Prostate gland (tissue), 2 donors: ENCODE measurements around the gene NEK4. TPM values are rescaled to one million over a fixed set of nuclear protein-coding genes. Genes with fewer than 3 reads are reported as not detected.
A peak's percentile ranks its signal among the peaks of the same experiment; 100 is the strongest.

Experiments
- DNase-seq: peaks from one replicate; pipeline ENCODE4 v3.0.0-alpha.2; 2019; ENCODE audit warnings: low spot score
- H3K27ac ChIP-seq, 2 donors: fragments of 200-600 bp; sonication (generic); 2 replicates each; pipeline ENCODE4 v1.5.1; 2017 to 2019
- H3K27me3 ChIP-seq: fragments of 200-600 bp; sonication (generic); replicated peaks from 2 replicates; pipeline ENCODE4 v1.5.1; 2019; ENCODE audit not compliant: insufficient read depth
- H3K36me3 ChIP-seq, 2 donors: fragments of 200-600 bp; sonication (generic); 1 replicate in 1 of 2; 2 replicates in 1 of 2; pipeline versions ENCODE4 v1.5.1 to v1.8.1; 2017 to 2019
- H3K4me1 ChIP-seq: fragments of 200-600 bp; sonication (generic); replicated peaks from 2 replicates; pipeline ENCODE4 v1.5.1; 2019
- H3K4me3 ChIP-seq, 2 donors: fragments of 200-600 bp; sonication (generic); 2 replicates each; pipeline ENCODE4 v1.5.1; 2017 to 2019
- H3K9me3 ChIP-seq: fragments of 200-600 bp; sonication (generic); 2 replicates; pipeline ENCODE4 v1.5.1; 2017
- POLR2A ChIP-seq: fragments of 450-650 bp; IDR thresholded peaks from one replicate; pipeline ENCODE4 v1.6.1; 2016; ENCODE audit warnings: antibody characterized with exemption, mild to moderate bottlenecking
- POLR2AphosphoS5 ChIP-seq: sonication (generic); formaldehyde crosslinking; IDR thresholded peaks from one replicate; pipeline ENCODE4 v1.6.1; 2017; ENCODE audit warnings: antibody characterized with exemption
- WGBS: methylation state at CpG from one replicate; pipeline ENCODE4 v1.1.5; 2018; 5-methylcytosine and 5-hydroxymethylcytosine counted together
- intact Hi-C: fragments of 100-400 bp; cut with DNase I; formaldehyde crosslinking; loops from one replicate; pipeline ENCODE4 v1.14.2; 2022
- total RNA-seq, 2 donors: library from RNA; depleted of rRNA; stranded (reverse); fragments of >200 nt; gene quantifications; one replicate each; pipeline ENCODE4 v1.1.0, GENCODE V29; 2016
- TF ChIP-seq, protein P1 (sequence below), 4 experiments: fragments of 200-600 bp in 2 of 4; fragments of 450-650 bp in 2 of 4; sonication (generic) in 2 of 4; IDR thresholded peaks; 1 replicate in 3 of 4; 2 replicates in 1 of 4; pipeline ENCODE4 v1.5.1; 2016 to 2019; ENCODE audit warnings: antibody characterized with exemption in 4 of 4, mild to moderate bottlenecking in 2 of 4, moderate library complexity in 2 of 4

NEK4 gene
- total RNA-seq, 2 donors from 2014 or later = 24.5 to 49.9 TPM

DNA sequence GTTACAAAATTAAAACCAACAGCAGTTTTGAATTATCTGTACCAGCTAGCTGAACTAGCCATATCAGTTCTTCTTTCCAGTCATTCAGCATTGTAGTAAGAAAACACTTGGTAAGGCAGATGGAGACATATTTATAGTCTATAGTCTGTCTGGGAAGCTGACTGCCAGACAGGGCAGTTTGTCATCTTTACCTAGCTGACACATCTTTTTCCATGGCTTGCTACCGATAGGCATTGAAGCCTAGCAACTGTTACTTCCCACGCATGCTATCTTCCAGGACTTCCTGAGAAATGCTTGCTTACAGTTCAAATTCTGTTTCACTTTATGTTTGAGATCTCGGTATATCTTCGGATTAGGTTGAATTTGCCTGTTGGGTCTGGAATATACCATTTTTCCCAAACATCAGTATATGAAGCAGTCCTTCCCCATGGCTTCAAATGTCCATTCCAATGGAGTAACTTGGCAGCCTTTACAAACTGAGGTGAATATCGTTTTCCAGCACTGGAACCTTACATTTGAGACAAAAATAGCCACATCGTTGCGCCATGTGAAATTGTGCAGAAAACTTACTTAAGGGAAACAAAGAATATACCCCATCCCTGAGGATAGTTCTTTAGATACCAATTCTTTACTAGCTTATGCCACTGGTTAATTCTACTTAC, 76.1 kb downstream of the NEK4 start:
- DNase-seq = no peak
- H3K27me3 ChIP-seq = no peaks in the 10 kb centered on the region
- H3K27ac ChIP-seq = peak overlapping the region in 1 of 2 donors; percentile 37
- TF ChIP-seq, protein P1, sequence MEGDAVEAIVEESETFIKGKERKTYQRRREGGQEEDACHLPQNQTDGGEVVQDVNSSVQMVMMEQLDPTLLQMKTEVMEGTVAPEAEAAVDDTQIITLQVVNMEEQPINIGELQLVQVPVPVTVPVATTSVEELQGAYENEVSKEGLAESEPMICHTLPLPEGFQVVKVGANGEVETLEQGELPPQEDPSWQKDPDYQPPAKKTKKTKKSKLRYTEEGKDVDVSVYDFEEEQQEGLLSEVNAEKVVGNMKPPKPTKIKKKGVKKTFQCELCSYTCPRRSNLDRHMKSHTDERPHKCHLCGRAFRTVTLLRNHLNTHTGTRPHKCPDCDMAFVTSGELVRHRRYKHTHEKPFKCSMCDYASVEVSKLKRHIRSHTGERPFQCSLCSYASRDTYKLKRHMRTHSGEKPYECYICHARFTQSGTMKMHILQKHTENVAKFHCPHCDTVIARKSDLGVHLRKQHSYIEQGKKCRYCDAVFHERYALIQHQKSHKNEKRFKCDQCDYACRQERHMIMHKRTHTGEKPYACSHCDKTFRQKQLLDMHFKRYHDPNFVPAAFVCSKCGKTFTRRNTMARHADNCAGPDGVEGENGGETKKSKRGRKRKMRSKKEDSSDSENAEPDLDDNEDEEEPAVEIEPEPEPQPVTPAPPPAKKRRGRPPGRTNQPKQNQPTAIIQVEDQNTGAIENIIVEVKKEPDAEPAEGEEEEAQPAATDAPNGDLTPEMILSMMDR (IDR thresholded peaks at IDR 0.05) = no peak
- TF ChIP-seq POLR2AphosphoS5 (no peak), POLR2A (no peak)
- 81% methylated on average over 7 of the region's 7 CpGs for WGBS
- peaks cover 9 to 18% of the 10 kb centered on the region in 2 donors for H3K36me3 ChIP-seq
- peaks cover 3% of the 10 kb centered on the region for H3K4me1 ChIP-seq
- intact Hi-C loops = no loop called here
- no peaks in the 10 kb centered on the region for H3K9me3 ChIP-seq
- no peak overlapping the region for H3K4me3 ChIP-seq

DNA sequence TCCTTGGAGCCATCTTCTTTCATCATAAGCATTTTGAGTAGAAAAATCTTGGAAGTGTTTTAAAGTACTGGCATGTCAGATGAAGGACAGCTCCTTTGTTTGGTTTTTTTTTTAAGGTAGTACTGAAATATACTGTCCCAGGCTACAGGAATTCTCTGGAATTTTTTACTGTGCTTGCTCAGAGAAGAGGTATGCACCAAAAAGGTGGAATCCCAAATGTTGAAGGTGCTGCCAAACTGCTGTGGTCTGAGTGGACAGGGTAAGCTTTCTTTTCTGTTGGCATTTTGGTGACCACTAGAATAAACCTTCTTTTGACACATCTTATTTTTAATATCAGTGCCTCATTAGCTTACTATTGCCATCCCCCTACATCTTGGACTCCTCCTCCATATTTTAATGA, 77.7 kb downstream of the NEK4 start:
- intact Hi-C loops = no loop called here
- H3K4me3 ChIP-seq = no peak overlapping the region
- H3K27me3 ChIP-seq = no peaks in the 10 kb centered on the region
- peaks cover 12 to 29% of the 10 kb centered on the region in 2 donors for H3K36me3 ChIP-seq
- DNase-seq = no peak
- H3K4me1 ChIP-seq = peaks cover 3% of the 10 kb centered on the region
- TF ChIP-seq, protein P1 (IDR thresholded peaks at IDR 0.05) = no peak
- no peak for TF ChIP-seq POLR2AphosphoS5
- no peak for TF ChIP-seq POLR2A
- peak overlapping the region in 1 of 2 donors; percentile 8 for H3K27ac ChIP-seq
- H3K9me3 ChIP-seq = no peaks in the 10 kb centered on the region

DNA sequence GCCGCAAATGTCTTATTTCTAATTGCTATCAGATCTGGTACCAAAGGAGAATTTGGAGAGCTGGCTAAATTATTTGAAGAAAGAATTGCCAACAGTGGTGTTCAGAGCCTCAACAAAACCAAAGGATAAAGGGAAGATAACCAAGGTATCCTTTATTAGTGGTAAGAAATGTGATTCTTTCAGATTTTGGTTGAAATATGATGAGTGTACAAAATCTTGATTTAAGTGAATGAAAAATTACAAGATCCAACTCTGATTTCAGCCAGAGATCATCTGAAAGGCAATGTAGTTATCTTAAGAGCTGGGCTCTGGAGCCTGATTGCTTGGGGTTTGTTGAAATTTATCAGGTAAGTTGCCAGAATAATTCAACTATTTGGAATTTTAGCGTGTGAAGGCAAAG, 80.2 kb downstream of the NEK4 start:
- Histone ChIP-seq H3K36me3 (peaks cover 12 to 29% of the 10 kb centered on the region in 2 donors), H3K4me1 (peaks cover 3% of the 10 kb centered on the region), H3K27me3 (no peaks in the 10 kb centered on the region), H3K4me3 (no peak overlapping the region), H3K9me3 (no peaks in the 10 kb centered on the region), H3K27ac (peak overlapping the region; percentile 8 to 99)
- 93% methylated on average over 2 of the region's 2 CpGs for WGBS
- intact Hi-C loops = no loop called here
- TF ChIP-seq POLR2AphosphoS5 (no peak), POLR2A (no peak)
- TF ChIP-seq, protein P1 (IDR thresholded peaks at IDR 0.05) = no peak
- no peak for DNase-seq

DNA sequence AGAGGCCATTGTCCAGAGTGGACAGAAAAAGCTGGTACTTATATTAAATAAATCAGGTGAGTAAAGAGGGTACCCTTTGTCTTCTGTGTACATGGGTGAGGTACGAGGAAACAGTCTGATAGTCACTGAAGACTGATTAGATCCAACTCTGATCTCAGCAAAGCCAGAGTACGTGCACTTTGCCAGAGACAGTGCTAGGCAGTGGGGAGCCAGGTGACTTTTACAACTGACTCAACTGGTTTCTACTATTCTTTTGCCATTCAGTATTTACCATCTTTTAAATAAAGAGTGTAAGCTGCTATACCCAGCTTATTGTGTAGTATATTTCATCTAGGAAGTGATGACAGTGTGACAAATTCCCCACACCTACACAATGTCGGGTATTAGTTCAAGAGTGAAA, 81.6 kb downstream of the NEK4 start:
- no peaks in the 10 kb centered on the region for H3K9me3 ChIP-seq
- 56% methylated on average over 3 of the region's 3 CpGs for WGBS
- peak overlapping the region; percentile 93 to 99 for H3K27ac ChIP-seq
- peaks cover 3% of the 10 kb centered on the region for H3K4me1 ChIP-seq
- no peak for TF ChIP-seq POLR2A
- peak; percentile 85 for TF ChIP-seq POLR2AphosphoS5
- TF ChIP-seq, protein P1 (IDR thresholded peaks at IDR 0.05) = no peak
- intact Hi-C loops = loop anchor here (10.0 kb wide), 2 partner anchors 154 to 214 kb away; partner anchors contain the start of genes NT5DC2 and UQCC5
- peak; percentile 67 for DNase-seq
- peak overlapping the region in 1 of 2 donors; percentile 6 for H3K4me3 ChIP-seq
- no peaks in the 10 kb centered on the region for H3K27me3 ChIP-seq
- peaks cover 12 to 29% of the 10 kb centered on the region in 2 donors for H3K36me3 ChIP-seq

DNA sequence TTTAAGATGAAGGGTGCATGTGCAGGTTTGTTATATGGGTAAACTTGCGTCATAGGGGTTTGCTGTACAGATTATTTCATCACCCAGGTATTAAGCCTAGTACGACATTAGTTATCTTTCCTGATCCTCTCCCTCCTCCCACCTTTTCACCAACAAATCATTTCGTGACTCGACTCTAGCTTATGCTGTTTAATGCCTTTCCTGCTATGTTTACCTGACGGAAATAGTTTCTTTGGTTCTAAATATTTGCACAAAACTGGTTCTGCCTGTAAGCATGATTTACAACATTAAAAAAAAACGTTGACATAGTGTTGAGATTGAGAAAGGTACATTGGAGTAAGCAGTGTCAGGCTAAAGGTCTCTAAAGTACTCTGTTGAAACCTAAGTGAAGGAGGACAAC, 82.5 kb downstream of the NEK4 start:
- peak overlapping the region; percentile 93 to 99 for H3K27ac ChIP-seq
- H3K36me3 ChIP-seq = peaks cover 12 to 28% of the 10 kb centered on the region in 2 donors
- H3K9me3 ChIP-seq = no peaks in the 10 kb centered on the region
- WGBS = 59% methylated on average over 6 of the region's 6 CpGs
- TF ChIP-seq, protein P1 (IDR thresholded peaks at IDR 0.05) = no peak
- TF ChIP-seq POLR2A = no peak
- peak; percentile 88 for TF ChIP-seq POLR2AphosphoS5
- H3K4me1 ChIP-seq = peaks cover 3% of the 10 kb centered on the region
- no peaks in the 10 kb centered on the region for H3K27me3 ChIP-seq
- peak; percentile 49 for DNase-seq
- intact Hi-C loops = loop anchor here (10.0 kb wide), 2 partner anchors 153 to 213 kb away; partner anchors contain the start of genes NT5DC2 and UQCC5
- peak overlapping the region in 1 of 2 donors; percentile 86 for H3K4me3 ChIP-seq
